8988T (cell line): ENCODE results near the gene HAND1.
A peak's percentile ranks its signal among the peaks of the same experiment; 100 is the strongest.

Source experiments
- DNase-seq: peaks from one replicate; pipeline ENCODE4 v3.0.0; 2011

HAND1 gene

GRCh38 chr5:154449786-154450185, 28.2 kb downstream of the HAND1 start:
- DNase-seq, result no peak

DNA sequence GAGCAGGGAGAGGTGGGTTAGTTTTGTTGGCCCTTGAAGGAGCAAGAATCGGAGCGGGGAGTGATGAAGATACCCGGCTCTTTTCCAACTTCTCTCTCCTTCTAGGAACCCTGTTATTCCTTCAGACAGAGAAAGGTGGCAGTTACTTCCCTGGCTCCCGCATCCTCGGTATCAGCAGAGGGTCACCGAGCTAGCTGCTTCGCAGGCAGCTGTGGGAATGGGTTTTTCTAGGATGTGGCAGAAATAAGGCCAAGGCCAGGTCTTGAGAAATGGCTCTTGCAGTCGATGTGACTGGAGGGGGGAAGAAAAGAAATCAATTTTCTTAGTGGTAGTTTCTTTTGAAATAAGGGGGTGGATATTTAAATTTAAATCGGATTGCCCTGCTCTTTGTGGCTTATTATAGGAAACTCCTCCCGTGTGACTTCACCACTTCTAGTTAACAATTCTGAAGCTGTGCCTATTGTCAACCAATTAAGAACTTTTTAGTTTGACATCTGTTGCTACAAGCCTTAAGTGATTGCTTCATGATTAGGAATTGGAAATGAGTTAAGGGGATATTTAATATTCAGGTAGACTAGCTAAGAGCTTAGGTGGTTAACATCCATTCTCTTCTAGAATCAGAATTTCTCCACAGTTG, 30.8 kb downstream of the HAND1 start:
- no peak for DNase-seq

GRCh38 chr5:154446195-154447088, 31.6 kb downstream of the HAND1 start:
- peak; percentile 53 for DNase-seq

DNA sequence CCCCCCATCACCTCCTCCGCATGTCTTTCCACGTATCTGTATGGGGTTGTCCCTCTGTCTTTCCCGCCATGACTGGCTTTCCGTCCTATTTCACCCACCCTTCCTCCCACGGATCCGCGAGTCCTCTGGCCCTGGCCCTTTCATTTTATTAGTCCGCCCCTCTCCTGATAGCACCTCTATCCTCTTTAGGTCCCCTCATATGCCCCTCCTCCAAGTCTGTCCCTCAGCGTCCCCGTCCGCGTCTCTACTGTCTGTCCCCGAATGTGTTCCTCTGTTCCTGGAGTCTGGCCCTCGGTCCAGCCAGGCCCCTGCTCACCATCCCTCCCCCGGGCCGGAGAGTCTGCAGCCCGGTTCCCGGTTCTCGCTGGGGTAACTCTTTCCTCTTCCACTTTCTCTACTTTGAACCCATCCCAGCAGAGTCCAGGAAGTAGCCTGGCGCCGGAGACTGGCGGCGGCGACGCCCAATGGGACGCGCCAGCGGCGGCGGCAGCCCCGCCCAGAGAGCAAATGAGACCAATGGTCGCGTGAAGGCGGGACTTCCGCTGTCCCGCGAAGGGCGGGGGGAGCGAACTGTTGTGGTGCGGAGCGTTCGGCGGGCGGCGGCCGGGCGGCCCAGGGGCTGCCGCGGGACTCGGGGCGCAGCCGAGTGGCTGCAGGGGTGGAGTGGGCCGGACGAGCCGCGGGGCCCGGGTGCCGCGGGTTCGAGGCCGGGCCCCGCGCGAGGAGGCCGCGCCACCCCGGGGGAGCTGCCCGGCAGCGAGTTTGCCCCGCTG, 32.4 kb downstream of the HAND1 start, which contains the start of gene SAP30L:
Gene SAP30L, plus strand, starts transcription at position 576 of the 773 bp plus-strand sequence. CDS start 608 bp downstream, outside the sequence.
- DNase-seq, result peak; percentile 98

DNA sequence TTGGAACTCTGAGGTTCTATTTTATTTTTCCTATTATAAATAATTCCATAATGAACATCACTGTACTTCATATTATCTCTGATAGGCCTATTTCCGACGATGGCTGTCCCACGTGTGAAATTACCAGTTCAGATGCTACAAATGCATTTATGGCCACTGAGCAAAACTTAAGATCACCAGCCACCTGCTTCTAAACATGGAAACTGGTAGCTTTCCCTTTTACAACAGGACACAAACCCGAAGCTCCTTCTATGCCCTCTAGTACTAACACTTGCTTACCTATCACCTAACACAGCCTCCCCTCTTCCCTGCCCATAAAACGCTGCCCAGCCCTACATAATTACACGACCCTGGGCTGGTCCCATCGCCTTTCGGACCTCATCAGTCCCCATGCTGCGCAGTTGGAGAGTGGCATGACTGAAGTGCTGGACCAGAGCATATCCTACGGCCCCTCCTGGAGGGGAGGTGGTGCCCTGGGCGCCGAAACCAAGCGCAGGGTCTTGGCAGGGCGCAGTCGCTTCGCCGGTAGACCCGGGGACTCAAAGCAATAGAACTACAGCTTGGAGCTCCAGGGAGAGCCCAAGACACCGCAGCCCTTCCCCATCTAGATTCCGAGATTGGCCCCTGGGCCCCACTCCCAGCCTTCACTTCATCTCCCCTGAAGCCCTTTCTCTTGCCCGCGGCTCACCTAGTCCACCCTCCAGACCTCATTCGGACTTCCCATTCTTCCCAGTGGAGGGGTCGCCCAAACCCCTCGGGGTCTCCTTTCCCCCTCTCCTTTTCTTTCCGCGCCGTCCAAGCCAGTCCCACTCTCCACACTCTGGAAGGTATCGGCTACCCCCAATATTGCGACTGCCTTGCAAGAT, 33.2 kb downstream of the HAND1 start:
- peak; percentile 44 for DNase-seq

GRCh38 chr5:154442801-154443200, 35.2 kb downstream of the HAND1 start:
- DNase-seq, result no peak

GRCh38 chr5:154440540-154440939, 37.5 kb downstream of the HAND1 start:
- DNase-seq, result no peak

GRCh38 chr5:154437281-154437965, 40.6 kb downstream of the HAND1 start:
- no peak for DNase-seq

DNA sequence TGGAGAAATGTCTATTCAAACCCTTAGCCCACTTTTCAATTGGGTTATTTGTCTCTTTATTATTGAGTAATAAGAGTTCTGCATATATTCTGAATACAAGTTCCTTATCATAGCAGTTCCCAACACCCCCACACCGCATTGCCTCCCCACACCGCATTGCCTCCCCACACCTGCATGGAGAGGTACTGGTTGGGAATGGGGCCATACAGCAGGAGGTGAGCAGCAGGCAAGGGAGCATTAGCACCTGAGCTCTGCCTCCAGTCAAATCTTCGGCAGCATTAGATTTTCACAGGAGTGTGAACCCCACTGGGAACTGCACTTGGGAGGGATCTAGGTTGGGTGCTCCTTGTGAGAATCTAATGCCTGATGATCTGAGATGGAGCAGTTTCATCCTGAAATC, 42.8 kb downstream of the HAND1 start:
- DNase-seq, result no peak

DNA sequence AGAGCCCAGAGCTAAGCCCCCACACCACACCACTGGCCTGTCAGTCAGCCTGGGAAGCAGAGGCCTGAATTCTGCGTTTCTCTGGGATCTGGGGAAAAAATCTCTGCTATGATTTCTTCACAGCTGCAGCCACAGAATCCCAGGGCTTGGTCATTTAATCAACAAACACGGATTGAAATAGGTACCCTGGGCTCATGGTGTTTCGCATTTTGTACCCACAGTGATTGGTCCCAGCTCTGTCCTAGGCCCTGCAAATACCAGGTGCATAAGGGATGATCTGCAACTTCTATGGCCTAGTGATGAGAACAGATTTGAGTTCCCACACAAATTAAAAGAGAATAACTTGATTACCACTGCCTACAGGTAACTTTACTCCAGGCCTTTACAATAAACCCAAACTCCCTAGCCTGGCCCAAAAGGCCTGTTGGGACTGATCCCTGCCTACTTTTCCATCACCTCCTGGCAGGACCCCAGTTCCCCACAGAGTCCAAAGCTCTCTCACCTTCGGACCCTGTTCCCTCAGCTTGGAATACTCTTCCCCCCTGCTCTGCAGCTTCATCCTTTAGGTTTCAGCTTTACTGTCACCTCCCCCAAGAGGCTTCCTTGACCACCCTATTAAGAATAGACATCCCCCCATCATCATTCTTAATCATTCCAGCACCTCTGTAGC, 46.9 kb downstream of the HAND1 start:
- no peak for DNase-seq

DNA sequence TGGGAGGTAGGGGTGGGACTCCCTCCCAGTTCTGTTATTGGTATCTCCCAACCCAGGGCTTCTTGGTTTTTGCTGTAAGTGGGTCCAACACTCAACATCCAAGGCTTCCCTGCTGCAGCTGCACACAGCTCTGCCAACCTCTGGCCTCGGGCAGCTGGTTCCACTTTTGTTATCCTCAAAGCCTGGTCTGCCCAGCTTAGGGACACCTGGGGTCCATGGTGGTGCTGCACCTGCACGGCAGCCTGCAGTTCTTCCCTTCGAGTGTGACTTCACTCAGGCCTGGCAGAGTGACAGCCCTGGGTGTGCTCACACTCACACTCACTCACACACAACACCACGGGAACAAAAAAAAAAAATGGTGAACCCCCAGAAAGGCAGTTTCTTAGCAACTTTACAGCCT, 47.6 kb downstream of the HAND1 start:
- no peak for DNase-seq

- no peak for DNase-seq
Measured at GRCh38 chr5:154429341-154429740, 48.7 kb downstream of the HAND1 start.

GRCh38 chr5:154428208-154428607, 49.8 kb downstream of the HAND1 start:
- DNase-seq, result no peak
